NCI-H1436 treated with DMSO at 0.1 percent for 48 hours (cell line): Measurements from ENCODE around the gene PDE7B.

Experiments
- DNase-seq: peaks from one replicate; lab custom pipeline; 2025; lab: John Stamatoyannopoulos, UW

PDE7B gene

DNA sequence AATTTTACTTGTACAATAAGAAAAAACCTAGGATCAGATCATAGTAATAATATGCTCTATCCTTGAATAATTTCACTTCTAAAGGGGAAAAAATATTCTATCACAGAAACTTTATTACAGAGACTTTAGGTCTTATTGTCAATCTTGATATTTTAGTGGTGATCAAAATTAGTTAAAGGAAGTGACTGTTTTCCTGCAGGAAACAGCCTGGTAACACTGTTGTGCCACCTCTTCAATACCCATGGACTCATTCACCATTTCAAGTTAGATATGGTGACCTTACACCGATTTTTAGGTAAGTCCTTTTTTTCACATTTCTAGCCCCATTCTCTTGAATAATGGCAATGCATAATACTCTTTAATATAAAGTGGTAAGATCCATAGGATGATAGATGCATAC, 299.5 kb downstream of the PDE7B start:
- no peak for DNase-seq

DNA sequence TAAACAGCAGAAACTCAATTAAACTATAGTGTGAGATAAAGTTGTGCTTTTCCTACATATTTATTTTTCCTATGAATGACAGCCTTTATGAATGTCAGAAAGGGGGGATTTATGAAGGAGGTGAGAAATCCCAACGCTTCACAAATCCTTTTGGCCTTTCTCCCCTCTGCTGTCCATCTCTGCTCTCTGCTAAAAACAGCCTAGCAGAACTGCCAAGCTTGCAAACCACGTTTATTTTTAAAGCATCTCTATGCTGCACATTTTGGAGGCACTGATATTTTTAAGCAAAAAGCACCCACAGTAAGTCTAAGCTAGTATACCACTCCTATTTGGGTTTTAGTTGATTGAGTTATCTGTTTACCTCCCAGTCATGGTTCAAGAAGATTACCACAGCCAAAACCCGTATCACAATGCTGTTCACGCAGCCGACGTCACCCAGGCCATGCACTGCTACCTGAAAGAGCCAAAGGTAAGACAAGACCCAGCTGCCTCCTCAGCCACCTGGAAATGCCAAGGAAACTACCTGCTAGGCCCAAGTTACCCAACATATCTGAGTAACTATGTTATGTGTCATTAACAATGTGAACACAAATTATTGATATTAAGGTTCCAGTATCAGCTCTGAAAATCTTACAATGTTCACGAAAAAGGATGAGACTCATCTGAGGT, 302.3 kb downstream of the PDE7B start:
- DNase-seq, result no peak

DNA sequence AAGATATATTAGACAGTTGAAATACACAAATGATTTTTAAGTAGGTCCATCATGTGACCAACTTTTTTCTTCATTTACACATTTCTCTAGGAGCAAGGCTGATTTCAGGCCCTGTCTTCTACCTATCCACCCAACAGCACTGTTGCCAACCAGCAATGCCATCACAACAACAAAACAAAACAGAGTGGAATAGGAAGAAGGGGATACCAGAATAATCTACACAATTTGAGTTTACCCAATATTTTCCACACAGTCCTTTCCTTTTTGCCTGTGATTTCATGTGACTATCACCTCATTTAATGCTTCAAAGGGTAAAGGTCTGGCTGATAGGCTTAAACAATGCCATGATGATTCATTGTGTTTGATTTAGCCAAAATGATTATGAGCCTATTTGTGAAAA, 303.7 kb downstream of the PDE7B start:
- DNase-seq, result no peak

DNA sequence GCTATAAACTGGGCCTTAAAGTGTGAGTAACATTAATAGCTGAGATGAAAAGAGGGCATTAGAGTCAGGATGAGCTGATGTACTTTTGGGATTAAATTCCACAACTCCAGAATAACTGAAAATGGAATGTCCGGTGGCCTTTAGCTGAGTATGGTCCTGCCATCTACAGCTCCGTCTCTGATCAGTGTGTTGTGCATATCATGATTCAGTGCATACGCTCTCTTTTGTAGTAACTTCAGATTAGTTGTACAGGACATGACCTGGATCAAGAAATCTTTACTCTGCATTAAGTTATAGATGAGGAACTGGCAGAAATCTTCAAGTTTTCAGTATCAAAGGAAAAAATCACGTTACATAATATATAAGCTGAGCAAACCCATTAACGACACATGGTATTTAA, 306.2 kb downstream of the PDE7B start:
- DNase-seq, result no peak

DNA sequence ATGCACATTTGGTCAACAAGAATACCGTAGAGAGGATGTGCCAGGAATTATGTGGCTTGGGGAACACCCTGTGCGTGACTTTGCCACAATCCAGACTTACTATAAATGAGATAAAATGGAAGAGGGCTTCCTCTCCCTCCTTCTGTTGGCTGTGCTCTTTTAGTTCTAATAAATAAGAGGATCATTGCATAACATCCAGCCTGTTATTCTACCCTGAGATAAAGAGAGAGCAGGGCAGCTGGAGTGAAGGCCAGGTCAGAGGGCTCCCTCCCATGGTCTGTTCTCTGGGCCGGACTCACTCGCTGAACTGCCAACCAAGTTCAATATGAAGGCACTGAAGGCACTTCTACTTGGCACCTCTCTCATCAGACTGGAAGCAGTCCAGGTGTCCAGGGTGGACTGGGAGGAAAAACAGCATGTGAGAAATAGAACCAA, 306.9 kb downstream of the PDE7B start:
- no peak for DNase-seq

DNA sequence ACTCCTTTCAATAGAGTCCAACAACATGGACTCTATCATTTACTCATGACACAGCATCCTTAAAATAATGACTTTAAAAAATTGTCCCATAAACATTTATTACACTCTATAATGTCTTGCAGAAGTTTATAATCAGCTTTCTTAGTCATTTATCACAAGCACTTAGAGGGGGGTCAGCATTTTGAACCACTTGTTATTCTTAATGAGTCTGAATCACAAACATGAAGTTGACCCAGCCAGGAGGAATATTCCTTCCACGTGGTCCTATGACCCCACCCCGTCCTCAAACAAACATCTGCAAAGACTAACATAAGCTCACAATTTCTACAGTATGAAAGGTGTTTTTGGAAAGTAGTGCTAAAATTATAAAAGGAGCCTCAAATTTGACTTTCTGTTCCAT, 307.5 kb downstream of the PDE7B start:
- DNase-seq, result no peak

DNA sequence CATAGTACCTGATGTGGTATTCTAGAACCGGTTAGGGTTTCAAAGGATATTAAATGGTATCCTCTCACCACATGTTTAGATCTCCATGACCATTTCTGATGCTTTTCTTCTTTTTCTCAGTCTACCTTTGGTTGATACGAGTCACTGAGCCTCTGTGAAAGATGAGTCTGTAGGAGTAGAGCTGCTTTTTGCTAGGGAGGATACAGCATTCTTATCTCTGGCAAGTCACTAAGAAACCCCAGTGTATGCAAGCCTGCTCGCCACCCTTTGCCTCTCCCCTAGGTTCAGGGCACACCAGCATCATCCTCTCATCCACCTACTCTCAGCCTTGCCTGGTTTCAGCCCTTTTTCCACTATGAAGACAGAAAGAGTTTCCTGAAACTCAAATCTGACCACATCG, 308.7 kb downstream of the PDE7B start:
- DNase-seq, result no peak

DNA sequence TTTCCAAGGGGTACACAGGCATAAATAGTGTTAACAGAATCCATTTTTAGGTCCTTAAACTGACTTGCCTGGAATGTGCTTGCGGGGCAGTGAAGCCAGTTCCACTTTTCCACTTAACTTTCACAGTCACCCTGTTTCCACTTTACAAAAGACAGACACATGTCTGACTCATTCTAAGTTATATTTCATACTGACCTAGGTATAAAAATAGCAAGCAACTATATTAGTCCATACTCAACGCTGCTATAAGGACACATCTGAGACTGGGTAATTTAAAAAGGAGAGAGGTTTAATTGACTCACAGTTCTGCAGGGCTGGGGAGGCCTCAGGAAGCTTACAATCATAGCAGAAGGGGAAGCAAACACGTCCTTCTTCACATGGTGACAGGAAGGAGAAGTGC, 310.4 kb downstream of the PDE7B start:
- no peak for DNase-seq

DNA sequence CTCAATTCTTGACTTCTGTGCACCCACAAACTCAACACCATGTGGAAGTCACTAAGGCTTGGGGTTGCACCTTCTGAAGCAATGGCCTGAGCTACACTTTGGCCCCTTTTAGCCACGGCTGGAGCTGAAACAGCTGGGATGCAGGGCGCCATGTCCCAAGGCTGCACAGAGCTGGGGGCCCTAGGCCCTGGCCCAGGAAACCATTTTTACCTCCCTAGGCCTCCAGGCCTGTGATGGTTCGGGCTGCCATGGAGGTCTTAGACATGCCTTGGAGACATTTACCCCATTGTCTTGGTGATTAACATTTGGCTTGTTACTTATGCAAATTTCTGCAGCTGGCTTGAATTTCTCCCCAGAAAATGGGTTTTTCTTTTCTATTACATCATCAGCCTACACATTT, 311.8 kb downstream of the PDE7B start:
- DNase-seq, result no peak

DNA sequence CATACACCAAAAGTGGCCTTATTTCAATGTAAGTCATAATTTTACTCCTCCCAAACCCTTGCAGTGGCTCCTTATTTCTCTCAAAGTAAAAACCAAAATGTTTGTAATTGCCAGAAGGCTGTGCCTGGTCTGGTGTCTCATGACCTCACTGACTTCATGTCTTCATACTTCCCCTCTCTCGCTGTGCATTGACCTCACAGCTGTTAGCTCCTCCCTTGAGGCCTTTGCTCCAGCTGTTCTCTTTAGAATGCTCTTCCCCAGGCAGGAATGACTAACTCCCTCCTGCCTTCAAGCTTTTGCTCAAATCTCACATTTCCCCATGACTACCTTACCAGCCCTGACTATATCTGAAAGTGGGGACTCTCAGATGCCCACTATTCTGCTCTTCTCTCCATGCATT, 315.3 kb downstream of the PDE7B start:
- DNase-seq, result no peak

DNA sequence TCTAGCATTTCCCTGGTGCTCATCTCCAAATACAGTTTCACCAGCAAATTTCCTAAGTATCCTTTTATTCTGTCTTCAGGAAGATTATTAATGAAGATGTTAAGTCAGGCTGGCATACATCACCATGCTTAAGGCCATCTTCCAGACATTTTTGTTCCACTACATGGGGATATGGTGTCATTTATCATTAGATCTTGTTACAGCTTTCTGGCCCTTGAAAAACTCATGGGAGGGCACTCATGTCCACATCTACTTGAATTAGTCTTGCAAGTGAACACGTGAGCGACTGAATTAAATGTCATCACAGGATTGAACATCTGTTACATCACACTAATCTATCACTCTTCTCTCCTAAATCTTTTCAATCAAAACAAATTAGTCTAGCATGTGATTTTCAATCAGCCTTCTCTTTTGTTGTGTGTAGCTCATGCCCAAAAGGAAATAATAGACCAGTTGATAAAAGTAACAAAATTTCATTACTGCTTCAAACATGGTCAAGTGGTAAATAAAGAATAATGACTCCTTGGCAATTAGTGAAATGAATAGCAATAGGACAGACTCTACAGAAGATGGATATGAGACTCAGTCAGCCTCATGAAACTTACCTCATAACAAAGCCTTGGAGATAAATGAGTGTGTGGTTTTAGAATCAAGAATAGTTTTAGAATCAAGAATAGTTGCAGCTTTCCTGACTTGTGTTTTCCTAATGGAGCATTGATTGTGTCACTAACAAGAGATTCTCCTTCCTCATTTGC, 318.1 kb downstream of the PDE7B start:
- DNase-seq, result no peak

DNA sequence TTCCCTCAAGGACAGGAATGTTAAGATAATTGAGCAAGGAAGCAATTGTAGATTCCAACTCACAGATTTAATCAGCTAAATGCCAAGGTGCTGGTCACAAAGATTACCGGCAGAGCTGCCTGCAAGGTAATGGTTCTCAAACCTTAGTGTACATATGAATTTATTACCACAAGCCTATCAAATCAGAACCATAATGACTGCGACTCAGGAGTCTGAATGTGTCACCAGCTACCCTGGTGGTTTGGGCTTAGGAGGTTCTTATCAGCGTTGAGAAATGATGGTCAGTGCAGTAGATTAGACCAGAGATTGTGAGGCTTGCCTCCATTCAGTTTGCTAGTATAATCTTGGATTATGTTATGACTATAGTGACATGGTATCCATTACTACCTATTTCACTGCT, 319.7 kb downstream of the PDE7B start:
- no peak for DNase-seq

DNA sequence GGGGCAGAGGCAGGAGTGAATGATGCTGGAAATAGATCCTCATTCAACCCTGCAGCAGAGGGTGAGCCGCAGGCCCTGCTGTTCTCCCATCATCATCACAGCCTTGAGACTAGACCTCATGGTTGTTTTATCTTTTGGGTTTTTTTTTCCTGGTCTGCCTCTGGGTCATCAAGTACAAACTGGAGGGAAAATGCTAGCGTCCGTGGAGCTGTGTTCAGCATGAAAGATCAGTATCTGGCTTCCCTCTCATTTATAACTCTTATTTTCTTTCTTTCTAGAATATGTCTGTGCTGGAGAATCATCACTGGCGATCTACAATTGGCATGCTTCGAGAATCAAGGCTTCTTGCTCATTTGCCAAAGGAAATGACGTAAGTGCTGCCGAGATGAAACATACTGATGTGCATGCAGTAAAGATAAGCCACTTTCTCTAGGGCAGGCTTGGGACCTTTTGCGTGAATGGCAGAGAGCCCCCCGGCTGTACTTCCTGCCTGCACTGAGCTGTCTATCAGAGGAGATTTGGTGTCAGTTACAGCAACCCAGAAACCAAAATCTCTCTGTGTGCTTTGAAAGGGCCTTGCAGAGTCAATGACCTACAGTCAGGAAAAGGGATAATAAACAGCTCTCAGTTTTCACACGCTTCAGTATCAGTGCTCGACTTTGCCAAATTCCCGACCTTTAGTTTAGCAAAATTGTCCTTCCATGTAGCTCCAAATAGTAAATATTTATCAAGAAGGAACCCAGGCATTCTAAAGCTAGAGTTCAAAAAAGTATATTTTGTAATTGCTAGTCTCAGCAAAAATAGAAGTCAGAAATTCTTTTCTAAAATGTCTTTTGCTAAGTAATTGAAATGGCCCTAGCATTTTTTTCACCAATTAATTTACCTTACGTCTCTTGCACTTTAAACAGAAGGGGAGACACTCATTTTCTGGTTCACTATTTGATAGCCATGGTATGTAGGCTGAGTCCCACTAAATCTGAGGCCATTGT, 322.3 kb downstream of the PDE7B start:
- no peak for DNase-seq

DNA sequence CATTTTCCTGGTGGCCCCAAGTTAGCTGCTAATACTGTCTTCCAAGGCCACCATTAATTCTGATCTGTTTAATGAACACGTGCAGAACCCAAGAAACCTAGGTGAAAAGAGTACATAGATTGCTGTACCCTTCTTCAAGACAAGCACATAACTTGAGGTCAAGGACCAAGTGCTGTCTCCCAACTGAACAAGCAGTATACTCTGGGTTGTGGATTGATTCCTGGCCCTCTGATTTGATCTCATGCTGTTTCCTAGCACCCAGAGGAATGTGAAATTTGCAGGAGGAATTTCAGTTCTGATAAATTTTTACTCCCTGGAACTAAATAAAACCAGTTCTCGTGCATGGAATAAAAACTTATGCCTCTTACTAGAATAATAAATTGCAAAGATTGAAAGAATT, 323.0 kb downstream of the PDE7B start:
- DNase-seq, result no peak

DNA sequence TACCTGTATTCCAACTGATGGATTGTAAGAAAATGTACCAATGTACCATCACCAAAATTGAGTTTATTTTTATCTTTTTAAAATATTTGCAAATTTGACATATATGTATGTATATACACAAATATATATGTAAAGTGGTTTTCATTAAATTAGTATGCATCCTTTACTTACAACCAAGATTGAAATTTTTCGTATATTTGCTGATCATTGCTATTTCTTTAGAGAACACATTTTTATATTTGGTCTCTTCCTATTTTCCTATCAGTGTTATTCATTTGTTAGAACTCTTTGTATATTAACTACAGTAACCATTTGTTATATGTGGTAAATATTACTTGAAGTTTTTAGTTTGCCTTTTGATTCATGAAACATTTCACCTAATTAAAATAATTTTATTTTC, 324.4 kb downstream of the PDE7B start:
- DNase-seq, result no peak

DNA sequence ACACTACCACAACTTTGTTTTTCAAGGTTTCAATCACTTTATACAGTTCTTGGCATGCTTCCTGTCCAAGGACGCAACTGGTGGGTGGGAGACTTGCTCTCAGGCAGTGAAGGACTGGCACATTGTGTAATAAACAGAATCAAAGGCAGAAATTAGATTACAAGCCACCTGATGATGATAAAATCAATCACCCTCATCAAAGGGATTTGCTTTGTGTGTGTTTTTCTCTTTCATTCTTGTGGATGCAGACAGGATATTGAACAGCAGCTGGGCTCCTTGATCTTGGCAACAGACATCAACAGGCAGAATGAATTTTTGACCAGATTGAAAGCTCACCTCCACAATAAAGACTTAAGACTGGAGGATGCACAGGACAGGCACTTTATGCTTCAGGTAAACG, 327.2 kb downstream of the PDE7B start:
- DNase-seq, result no peak

DNA sequence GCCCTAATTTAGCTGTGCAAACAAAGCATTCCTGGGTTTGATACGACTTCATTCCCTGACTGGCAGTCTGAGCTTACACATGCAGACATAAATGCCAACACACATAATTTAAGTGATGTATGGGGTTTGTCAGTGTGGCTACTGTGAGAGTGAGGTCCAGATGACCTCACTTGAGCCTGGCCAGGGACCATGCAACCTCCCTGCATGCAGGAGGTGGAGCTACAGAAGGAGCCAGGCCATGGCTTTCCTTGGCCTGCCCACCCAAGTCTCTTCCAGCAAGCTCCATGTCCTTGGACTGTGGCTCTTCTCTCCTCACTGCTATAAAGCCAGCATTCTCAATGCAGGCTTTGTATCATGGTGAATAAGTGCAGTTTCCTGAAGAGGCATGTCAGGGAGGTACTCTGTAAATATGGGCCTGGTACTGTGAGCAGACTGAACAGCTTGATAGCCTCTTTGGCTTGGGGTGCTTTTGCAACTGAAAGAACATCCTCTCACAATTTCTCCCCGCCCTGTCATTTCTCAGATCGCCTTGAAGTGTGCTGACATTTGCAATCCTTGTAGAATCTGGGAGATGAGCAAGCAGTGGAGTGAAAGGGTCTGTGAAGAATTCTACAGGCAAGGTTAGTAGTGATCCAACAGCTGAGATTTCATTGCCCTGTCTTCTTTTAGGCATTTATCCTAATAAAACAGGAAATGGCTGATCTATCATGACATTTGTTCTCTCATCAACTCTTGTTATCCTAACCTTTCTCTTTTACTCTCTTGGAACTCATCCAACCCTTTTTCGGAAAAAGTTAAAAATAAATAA, 329.4 kb downstream of the PDE7B start:
- DNase-seq, result no peak

DNA sequence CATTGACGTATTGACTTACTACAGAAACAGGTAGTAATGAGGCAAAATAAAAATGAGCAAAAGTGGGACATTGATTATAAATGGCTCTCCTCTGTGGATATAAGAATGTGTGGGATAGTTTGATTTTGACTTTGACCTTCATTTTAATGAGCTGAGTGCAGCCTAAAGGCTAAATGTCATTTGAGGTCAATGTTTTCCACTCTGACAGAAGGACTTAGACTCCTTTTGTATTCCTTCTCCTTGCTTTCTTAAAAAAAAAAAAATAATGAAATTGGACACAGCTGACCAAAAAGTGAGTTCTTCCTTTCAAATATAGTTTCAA, 330.0 kb downstream of the PDE7B start:
- no peak for DNase-seq

DNA sequence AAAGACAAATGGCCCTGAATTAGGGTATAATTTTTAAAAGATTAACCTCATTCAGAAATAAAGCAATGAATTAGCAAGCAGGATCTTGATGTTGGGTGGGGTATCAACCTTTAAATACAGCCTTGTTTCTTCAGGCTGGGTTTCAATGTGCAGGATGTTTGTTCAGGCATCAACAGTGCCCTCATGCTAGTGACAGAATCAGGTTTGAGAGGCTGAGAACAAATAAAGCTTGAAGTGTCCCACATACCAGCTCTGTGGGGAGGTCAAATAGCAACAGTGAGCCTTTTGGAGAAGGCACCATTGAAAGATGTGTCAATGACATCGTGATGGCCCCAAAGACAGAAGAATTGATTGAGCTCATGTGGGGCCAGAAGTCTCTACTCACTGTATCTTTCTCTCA, 330.4 kb downstream of the PDE7B start:
- DNase-seq, result no peak

DNA sequence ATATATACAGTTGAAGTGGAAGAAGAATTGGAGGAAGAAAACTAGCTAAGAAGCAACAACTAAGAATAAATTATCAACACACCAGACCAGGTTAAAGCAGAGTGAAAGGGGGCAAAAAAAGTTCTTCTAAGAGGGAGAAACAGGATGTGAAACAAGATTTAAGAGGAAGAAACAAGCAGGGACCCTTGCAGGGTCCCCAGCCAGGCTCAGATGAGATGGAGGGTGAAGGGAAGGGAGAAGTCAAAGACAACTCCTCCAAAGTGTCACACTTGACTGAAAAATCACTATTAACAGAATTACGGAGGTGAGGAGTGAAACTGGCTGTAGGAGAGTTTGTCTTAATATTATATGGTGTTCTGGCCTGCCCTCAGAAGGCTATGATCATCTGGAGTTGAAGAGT, 333.2 kb downstream of the PDE7B start:
- no peak for DNase-seq

DNA sequence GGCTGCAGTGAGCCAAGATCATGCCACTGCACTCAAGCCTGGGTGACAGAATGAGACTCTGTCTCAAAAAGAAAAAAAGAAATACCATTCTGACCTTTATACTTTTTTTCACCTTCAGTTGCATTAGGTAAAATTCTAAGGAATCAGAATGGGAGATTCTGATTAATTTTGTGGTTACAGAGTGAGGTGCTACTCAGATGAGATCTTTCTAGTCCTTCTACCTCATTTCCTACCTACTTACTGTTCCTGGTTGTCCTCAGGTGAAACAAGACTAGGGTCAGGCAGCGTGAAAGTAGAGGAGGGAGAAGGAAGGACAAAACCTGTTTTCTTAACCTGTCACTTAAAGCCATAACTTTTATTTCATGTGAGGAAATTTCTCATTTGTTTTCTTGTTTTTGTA, 334.9 kb downstream of the PDE7B start:
- DNase-seq, result no peak

DNA sequence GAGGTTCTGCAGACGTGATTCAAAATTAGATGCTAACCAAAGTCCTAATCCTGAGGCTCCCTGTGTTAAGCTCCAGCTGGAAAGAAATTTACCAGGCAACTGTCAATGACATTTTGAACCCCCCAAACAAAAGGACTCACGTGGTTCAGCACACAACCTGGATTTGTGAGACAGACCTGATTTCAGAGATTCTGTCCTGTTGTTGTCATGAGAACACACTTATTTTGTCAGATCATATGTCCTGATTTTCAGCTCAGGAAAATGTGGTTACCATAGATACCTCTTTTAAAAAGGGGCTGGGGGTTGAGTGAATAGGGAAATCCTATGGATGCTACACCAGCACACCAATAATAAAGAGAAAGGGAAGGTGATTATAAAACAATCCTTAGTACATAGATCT, 337.0 kb downstream of the PDE7B start:
- DNase-seq, result no peak
